ENCODE data around the gene HOXA7.

GRCh38 chr7:27167916-27168264 is 11.4 kb upstream of the HOXA7 start:
- no peak for TF ChIP-seq POLR2AphosphoS5 (IDR thresholded peaks at IDR 0.05; ENCODE audit: low read depth, low read length)
- TF ChIP-seq POLR2A (IDR thresholded peaks at IDR 0.05; ENCODE audit: low read depth, low read length) = no peak
- TF ChIP-seq TAF1 (IDR thresholded peaks at IDR 0.05; ENCODE audit: low read depth, low read length) = no peak
